ENCODE results near the gene TMOD2.

- TF ChIP-seq, protein P1, sequence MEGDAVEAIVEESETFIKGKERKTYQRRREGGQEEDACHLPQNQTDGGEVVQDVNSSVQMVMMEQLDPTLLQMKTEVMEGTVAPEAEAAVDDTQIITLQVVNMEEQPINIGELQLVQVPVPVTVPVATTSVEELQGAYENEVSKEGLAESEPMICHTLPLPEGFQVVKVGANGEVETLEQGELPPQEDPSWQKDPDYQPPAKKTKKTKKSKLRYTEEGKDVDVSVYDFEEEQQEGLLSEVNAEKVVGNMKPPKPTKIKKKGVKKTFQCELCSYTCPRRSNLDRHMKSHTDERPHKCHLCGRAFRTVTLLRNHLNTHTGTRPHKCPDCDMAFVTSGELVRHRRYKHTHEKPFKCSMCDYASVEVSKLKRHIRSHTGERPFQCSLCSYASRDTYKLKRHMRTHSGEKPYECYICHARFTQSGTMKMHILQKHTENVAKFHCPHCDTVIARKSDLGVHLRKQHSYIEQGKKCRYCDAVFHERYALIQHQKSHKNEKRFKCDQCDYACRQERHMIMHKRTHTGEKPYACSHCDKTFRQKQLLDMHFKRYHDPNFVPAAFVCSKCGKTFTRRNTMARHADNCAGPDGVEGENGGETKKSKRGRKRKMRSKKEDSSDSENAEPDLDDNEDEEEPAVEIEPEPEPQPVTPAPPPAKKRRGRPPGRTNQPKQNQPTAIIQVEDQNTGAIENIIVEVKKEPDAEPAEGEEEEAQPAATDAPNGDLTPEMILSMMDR (conservative IDR thresholded peaks at IDR 0.05) = no peak
- TF ChIP-seq ZFX (IDR thresholded peaks at IDR 0.05) = no peak
Observed at GRCh38 chr15:51757450-51757849, 6.1 kb downstream of the TMOD2 start.

Data from C4-2B (cell line).